NCI-H1105 treated with DMSO at 0.1 percent for 48 hours (cell line): ENCODE measurements around the gene NDUFA12.

Experiments
- DNase-seq: peaks from one replicate; lab custom pipeline; 2025; lab: John Stamatoyannopoulos, UW

The NDUFA12 gene

DNA sequence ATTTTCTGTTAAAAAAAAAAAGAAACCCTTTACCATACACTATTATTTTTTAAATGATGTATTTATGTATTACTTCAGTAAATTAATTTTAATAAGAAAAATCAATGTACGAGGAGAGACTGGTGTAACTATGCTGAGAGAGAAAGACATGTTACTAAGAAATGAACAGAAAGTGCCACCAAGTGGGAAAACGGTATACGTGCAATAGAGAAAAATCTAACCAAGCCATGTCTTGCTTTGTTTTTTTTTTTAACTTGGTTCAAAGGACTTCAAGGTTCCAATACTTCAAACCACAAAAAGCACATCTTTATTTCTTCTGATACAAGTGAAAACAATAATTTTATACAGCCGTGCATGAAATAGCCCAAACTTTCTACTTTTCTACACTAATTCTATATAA lies 22.9 kb downstream of the NDUFA12 start:
- no peak for DNase-seq

GRCh38 chr12:94979941-94980340 lies 23.6 kb downstream of the NDUFA12 start:
- DNase-seq = no peak

DNA sequence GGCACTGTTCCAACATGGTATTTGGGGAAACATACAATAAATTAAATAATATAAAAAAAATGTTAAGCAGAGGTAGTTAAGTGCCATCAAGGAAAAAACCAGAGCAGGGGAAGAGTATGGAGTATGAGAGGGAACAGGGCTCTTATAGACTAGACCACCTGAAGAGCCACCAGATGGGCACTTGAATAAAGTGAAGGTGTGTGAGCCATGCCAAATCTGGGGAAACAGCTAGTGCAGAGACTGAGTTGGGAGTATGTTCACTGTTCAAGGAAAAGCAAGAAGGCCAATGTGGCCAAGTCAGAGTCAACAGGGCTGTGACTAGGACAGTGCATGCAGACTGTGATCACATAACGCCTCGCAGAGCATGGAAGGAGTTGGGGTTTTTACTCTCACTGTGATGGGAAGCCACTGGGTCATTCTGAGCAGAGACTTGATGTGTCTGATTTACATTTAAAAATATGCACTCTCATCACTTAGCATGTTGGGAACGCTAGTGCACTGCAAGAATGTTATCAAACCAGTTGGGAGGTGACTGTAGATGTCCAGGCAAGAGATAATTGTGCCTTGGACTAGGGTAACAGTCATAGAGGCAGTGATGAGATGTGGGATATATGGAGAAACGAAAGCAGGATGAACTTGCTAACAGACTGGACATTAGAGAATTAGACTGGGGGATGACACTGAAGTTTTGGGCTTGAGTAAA lies 25.6 kb downstream of the NDUFA12 start:
- no peak for DNase-seq

GRCh38 chr12:94973221-94973620 lies 30.3 kb downstream of the NDUFA12 start:
- no peak for DNase-seq

DNA sequence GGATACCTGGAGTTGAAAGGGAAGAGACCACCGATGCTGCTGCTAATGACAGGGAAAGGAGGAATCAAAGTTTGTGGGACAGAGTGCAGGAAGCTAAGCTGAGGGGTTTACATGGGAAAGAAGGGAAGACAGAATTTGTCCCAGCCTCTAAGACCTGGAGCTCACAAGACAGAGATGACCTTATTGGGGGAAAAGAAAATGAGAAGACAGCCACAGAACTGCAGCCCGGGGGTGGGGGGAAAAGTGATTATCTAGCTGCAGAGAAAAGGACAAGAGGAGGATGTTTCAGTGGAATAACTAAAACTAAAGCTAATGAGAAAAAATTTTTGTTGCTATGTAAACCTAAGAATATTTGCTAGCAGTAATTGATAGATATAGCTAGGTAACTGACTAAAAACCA lies 30.7 kb downstream of the NDUFA12 start:
- no peak for DNase-seq

- DNase-seq = no peak
Measured at GRCh38 chr12:94971923-94972322, 31.6 kb downstream of the NDUFA12 start.

GRCh38 chr12:94970560-94970959 lies 32.9 kb downstream of the NDUFA12 start:
- no peak for DNase-seq

- no peak for DNase-seq
Measured at GRCh38 chr12:94969424-94969823, 34.1 kb downstream of the NDUFA12 start.

- no peak for DNase-seq
Measured at GRCh38 chr12:94965982-94966630, 37.4 kb downstream of the NDUFA12 start.

GRCh38 chr12:94963649-94964048 lies 39.8 kb downstream of the NDUFA12 start:
- DNase-seq = no peak

DNA sequence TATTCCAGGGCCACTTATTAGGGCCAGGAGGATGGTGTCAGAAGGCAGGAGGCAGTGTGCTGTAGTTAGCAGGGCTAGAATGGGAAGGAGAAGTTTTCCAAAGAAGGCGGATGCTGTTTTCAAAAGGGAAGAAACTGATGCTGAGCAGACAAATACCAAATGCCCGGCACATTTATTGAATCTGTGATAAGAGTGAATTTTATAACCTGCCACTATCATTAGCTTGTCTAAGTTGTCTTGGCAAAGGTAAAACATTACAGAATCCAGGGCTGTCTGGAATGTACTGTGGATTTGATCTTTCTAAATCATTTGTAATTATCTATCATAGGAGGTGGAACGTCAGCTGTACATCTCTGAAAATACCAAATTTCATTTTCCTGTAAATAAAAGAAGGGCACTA lies 40.8 kb downstream of the NDUFA12 start:
- DNase-seq = no peak

DNA sequence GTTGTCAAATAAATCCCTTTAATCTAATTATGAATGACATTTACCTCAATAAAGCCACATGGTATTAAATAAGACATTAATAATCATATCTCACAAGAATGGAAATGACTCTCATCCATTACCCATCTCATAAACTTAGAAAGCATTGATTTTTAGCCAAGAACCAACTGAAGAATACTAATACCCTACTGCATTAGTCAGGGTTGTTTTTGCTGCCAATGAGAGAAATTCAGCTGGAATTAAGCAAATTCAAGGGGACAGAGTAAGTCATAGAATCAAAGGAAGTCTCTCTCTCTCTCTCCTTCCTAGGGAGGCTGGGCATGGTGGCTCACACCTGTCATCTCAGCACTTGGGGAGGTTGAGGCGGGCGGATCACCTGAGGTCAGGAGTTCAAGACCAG lies 41.6 kb downstream of the NDUFA12 start:
- DNase-seq = no peak

DNA sequence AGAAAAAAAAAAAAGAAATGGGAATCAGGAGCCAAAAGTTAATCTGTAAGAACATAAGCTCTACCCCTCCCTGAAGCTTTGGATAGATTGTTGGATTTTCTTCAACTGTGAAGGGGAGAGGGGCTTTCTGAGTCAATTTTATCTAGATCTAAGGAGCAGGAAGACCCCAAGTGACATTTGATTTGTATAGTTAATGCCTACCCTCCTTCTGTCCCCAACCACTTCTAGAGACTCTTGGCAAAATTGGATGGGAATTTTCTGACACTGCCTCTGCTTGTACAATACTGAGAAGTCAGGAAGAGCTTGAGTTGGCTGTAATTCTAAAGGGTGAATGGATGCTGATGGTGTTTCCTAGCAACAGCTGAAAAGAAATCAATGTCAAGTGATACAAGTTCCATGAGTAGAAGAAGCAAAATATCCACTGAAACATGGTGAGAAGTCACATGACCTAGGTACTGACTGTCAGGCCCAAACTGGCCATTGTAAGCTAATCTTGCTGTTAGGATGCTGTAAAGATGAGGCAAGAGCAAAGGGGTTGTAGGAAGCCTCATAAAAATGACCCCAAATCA lies 42.2 kb downstream of the NDUFA12 start:
- DNase-seq = no peak

DNA sequence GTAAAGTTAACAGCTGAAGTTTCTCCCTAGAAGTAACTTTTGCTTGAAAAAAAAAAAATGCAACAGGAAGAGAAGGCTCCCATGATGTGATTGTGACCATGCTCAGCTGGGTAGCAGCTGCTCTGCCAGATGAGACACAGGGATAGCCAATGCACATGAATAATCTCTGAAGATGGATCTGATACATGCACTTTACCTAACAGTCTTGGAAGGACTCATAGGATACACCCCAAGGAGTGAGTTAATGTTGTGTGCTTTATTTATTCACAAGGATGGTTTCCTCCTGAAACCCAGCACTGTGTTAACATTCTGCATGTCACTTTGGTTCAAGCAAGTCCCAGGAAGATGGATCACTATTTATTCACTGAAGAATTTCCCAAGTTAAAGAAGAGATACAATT lies 46.5 kb downstream of the NDUFA12 start:
- no peak for DNase-seq

DNA sequence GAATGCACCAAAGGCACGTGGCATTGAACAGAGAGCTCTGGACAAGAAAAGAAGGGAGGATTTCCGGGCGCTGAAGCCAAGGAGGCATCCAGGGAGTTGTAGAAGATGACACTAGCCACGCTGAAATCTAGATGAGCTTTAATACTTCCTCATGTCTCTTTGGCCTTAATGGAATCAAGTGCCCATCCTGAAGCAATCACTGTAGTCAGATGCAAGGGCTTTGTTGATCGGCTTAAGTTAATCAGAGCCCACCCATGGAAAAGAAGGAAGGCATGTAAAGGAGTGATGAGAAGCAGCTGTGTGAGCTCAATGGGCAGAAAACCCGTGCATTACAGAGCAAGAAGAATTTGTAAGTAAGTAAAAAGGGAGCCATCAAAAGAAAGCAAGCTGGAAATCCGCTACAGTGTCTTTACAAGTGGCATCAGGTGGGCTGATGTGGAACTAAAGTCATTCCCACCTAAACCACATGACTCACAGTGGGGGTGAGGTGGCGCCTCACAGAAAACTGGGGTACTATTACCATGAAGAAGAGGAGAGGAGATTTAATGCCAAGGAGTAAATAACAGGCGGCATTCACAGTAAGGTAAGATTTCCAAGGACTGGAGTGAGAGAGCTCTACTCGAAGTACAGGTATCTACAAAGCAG lies 48.4 kb downstream of the NDUFA12 start:
- DNase-seq = no peak

GRCh38 chr12:94954029-94954685 lies 49.3 kb downstream of the NDUFA12 start:
- no peak for DNase-seq

- DNase-seq = no peak
Measured at GRCh38 chr12:94952325-94952724, 51.2 kb downstream of the NDUFA12 start.

- DNase-seq = no peak
Measured at GRCh38 chr12:94951071-94951934, 52.2 kb downstream of the NDUFA12 start.

DNA sequence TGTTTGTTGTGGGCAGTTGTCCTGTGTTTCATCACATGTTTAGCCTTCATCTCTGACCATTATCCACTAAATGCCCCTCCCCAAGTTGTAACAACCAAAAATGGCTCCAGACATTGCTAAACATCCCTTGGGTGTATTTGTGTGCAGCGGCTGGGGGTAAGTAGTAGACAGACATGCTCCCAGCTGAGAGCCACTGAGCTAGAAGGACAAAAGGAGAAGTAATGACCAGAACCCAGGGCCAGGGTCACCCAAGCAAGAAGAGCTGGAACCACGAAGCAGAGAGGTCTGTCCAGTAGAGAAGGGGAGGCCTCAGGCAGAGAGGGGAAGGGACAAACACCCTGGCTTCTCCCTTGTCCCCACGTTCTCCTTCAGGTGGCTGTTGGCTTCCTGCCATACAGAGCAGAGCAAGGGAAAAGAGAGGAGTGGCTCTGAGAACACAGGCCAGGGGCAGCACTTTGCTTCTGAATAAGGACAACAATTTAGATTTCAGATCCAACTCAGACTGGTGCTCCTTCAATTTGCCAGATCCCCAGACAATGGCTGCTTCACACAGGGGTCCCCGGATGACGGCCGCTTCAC lies 55.2 kb downstream of the NDUFA12 start:
- peak; percentile 1 for DNase-seq

GRCh38 chr12:94942663-94943062 lies 60.8 kb downstream of the NDUFA12 start:
- no peak for DNase-seq

- peak; percentile 52 for DNase-seq
Measured at GRCh38 chr12:94941440-94941862, 62.0 kb downstream of the NDUFA12 start.
